B cell (primary cell): Measurements from ENCODE around the gene IL31RA. TPM values are rescaled to one million over a fixed set of nuclear protein-coding genes. Genes with fewer than 3 reads are reported as not detected.
"Not testable (repeated sequence)": the region's sequence is repeated elsewhere in the genome, so short reads cannot be mapped to it uniquely, and the experiment has no call there.

Experiments used
- ATAC-seq: fragments of 200-7000 bp; cut with Tn5 transposase; one replicate; pipeline ENCODE4 v1.10.0; 2021; ENCODE audit warnings: low read depth, mild to moderate bottlenecking, moderate number of reproducible peaks, moderate library complexity
- CTCF ChIA-PET: fragments of 350-600 bp; sonication (Branson Sonifier 250); formaldehyde crosslinking; loops from one replicate; lab custom pipeline; 2021; ENCODE audit warnings: antibody characterized with exemption, inconsistent platforms; lab: Charles Lee
- POLR2A ChIA-PET: fragments of 350-600 bp; sonication (Branson Sonifier 250); formaldehyde crosslinking; loops from one replicate; lab custom pipeline; 2021; ENCODE audit warnings: antibody characterized with exemption; lab: Charles Lee
- DNase-seq: peaks from one replicate; pipeline ENCODE4 v3.0.0; 2013
- H2AFZ ChIP-seq: 2 replicates; pipeline ENCODE4 v1.6.1; 2012; ENCODE audit warnings: mild to moderate bottlenecking, low read depth, low read length; ENCODE audit not compliant: insufficient read depth, poor library complexity, severe bottlenecking
- H3K27ac ChIP-seq, 2 donors: 1 replicate in 1 of 2; 2 replicates in 1 of 2; pipeline ENCODE4 v1.5.1; 2012 to 2013; ENCODE audit warnings: low read length in 2 of 2, mild to moderate bottlenecking in 2 of 2, moderate library complexity in 1 of 2
- H3K27me3 ChIP-seq, 4 experiments: fragments of 200-600 bp in 1 of 4; sonication (generic) in 1 of 4; replicated peaks in 1 of 4; 1 replicate in 2 of 4; 2 replicates in 2 of 4; pipeline versions ENCODE4 v1.6.1 to v1.7.0; 2013 to 2016; ENCODE audit warnings: low read length in 3 of 4, mild to moderate bottlenecking in 2 of 4, mixed read lengths in 1 of 4, moderate library complexity in 1 of 4; ENCODE audit not compliant: insufficient read depth in 4 of 4, control insufficient read depth in 3 of 4; ENCODE audit errors: control extremely low read depth in 1 of 4
- H3K36me3 ChIP-seq, 2 experiments: replicated peaks in 1 of 2; 1 replicate in 1 of 2; 2 replicates in 1 of 2; pipeline versions ENCODE4 v1.6.1 to v1.7.1; 2013; ENCODE audit warnings: low read length in 1 of 2; ENCODE audit not compliant: insufficient read depth in 2 of 2, control insufficient read depth in 1 of 2; ENCODE audit errors: control extremely low read depth in 1 of 2, extremely low read depth in 1 of 2
- H3K4me1 ChIP-seq, 2 donors: fragments of 200-600 bp in 1 of 2; sonication (generic) in 1 of 2; 1 replicate in 1 of 2; 2 replicates in 1 of 2; pipeline versions ENCODE4 v1.5.1 to v1.6.1; 2013 to 2017; ENCODE audit warnings: low read length in 2 of 2; ENCODE audit not compliant: control insufficient read depth in 2 of 2, insufficient read depth in 2 of 2
- H3K4me2 ChIP-seq: replicated peaks from 2 replicates; pipeline ENCODE3; 2012; ENCODE audit warnings: mild to moderate bottlenecking, low read depth, low read length; ENCODE audit not compliant: poor library complexity, severe bottlenecking
- H3K4me3 ChIP-seq, 5 experiments: fragments of 200-600 bp in 1 of 5; sonication (generic) in 1 of 5; 1 replicate in 3 of 5; 2 replicates in 2 of 5; pipeline versions ENCODE4 v1.5.1 to v1.7.0; 2011 to 2016; ENCODE audit warnings: low read length in 4 of 5, mild to moderate bottlenecking in 4 of 5, low read depth in 2 of 5, control low read depth in 1 of 5, moderate library complexity in 1 of 5; ENCODE audit not compliant: insufficient read depth in 1 of 5; ENCODE audit errors: control extremely low read depth in 1 of 5, extremely low read depth in 1 of 5
- H3K79me2 ChIP-seq: fragments of 200-600 bp; sonication (generic); one replicate; pipeline ENCODE4 v1.6.0; 2016; ENCODE audit warnings: low read length; ENCODE audit not compliant: control insufficient read depth, insufficient read depth
- H3K9ac ChIP-seq: fragments of 200-600 bp; sonication (generic); 2 replicates; pipeline ENCODE4 v1.6.1; 2017; ENCODE audit warnings: mild to moderate bottlenecking, low read length, moderate library complexity
- H3K9me3 ChIP-seq, 3 donors: one replicate each; pipeline versions ENCODE4 v1.6.1 to v1.7.1; 2013; ENCODE audit warnings: low read length in 2 of 3; ENCODE audit not compliant: control insufficient read depth in 2 of 3, insufficient read depth in 1 of 3; ENCODE audit errors: control extremely low read depth in 1 of 3
- H4K20me1 ChIP-seq: 2 replicates; pipeline ENCODE4 v1.6.0; 2012; ENCODE audit warnings: mild to moderate bottlenecking, low read length; ENCODE audit not compliant: insufficient read depth, control insufficient read depth, poor library complexity, severe bottlenecking
- H3K27ac Mint-ChIP-seq: one replicate; pipeline ENCODE4 v1.8.0; 2021; ENCODE audit warnings: mixed read lengths
- H3K27me3 Mint-ChIP-seq: one replicate; pipeline ENCODE4 v1.8.0; 2021; ENCODE audit warnings: mixed read lengths
- H3K4me1 Mint-ChIP-seq: one replicate; pipeline ENCODE4 v1.8.0; 2021; ENCODE audit warnings: mixed read lengths
- H3K4me3 Mint-ChIP-seq: one replicate; pipeline ENCODE4 v1.8.0; 2021; ENCODE audit warnings: mixed read lengths
- H3K9me3 Mint-ChIP-seq: one replicate; pipeline ENCODE4 v1.8.0; 2022; ENCODE audit warnings: mixed read lengths; ENCODE audit not compliant: insufficient read depth
- EZH2 ChIP-seq: IDR thresholded peaks from 2 replicates; pipeline ENCODE4 v1.6.1; 2012; ENCODE audit warnings: borderline replicate concordance, low read depth, mild to moderate bottlenecking, moderate library complexity, low read length; ENCODE audit not compliant: insufficient read depth, poor library complexity, severe bottlenecking
- WGBS: methylation state at CpG from one replicate; pipeline ENCODE4 v1.1.5; 2013; ENCODE audit warnings: missing lambda C conversion rate; ENCODE audit not compliant: insufficient coverage; 5-methylcytosine and 5-hydroxymethylcytosine counted together
- intact Hi-C: fragments of 100-400 bp; cut with micrococcal nuclease; formaldehyde crosslinking; loops from one replicate; pipeline ENCODE4 v1.10.0; 2022
- polyA minus RNA-seq: library from RNA; depleted of rRNA, polyadenylated mRNA; stranded (reverse); fragments of >200 nt; gene quantifications from 2 replicates; pipeline ENCODE4 v1.2.3, GENCODE V29; 2012
- polyA plus RNA-seq: library from polyadenylated mRNA; depleted of rRNA; stranded (reverse); fragments of >200 nt; gene quantifications from 2 replicates; pipeline ENCODE4 v1.2.3, GENCODE V29; 2012
- total RNA-seq, 2 donors: library from RNA; stranded (reverse); fragments of 120-200 nt in 1 of 2; gene quantifications; 1 replicate in 1 of 2; 2 replicates in 1 of 2; pipeline versions ENCODE4 v1.2.3 to v1.2.4, GENCODE V29; 2013 to 2022
- TF ChIP-seq, protein P1 (sequence below): fragments of 200-600 bp; IDR thresholded peaks from one replicate; pipeline ENCODE4 v1.8.0; 2022; ENCODE audit warnings: antibody characterized with exemption, mild to moderate bottlenecking

Gene IL31RA
- total RNA-seq (not detected in 2 replicates), polyA plus RNA-seq (not detected in 2 replicates), polyA minus RNA-seq (not detected in 2 replicates)
- 0.07 TPM for total RNA-seq (2013)

DNA sequence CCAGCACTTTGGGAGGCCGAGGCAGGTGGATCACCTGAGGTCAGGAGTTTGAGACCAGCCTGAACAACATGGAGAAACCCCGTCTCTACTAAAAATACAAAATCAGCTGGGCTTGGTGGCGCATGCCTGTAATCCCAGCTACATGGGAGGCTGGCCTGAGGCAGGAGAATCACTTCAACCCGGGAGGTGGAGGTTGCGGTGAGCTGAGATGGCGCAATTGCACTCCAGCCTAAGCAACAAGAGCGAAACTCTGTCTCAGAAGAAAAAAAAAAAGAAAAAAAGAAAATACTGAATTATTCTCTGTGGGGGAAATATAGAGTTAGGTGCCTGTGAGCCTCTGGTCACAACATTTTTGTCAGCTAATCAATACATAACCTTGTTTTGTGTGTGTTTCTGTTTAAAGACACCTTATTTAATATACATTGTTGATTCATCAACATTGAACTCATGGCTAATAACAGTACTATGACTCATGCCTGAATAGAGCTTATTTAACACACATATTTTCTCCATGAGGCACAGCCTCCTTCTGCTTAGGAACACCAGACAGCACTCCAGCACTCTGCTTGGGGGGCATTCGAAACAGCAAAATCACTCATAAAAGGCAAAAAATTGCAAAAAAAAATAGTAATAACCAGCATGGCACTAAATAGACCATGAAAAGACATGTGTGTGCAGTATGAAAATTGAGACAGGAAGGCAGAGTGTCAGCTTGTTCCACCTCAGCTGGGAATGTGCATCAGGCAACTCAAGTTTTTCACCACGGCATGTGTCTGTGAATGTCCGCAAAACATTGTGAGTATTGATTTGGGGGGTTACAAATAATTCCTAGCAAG lies at the start of gene IL31RA:
Gene IL31RA, plus strand, starts transcription at position 519 of the 836 bp plus-strand sequence. Its CDS starts 214 bp downstream, at position 733.
- Mint-ChIP-seq H3K4me1 (no peaks in the 10 kb centered on the region), H3K9me3 (no peaks in the 10 kb centered on the region), H3K4me3 (no peak within 1 kb of the TSS), H3K27ac (no peak within 1 kb of the TSS), H3K27me3 (peaks cover 18% of the 10 kb centered on the region)
- Histone ChIP-seq H3K4me1 (no peaks in the 10 kb centered on the region), H4K20me1 (no peaks in the 10 kb centered on the region), H3K79me2 (no peaks in the 10 kb centered on the region), H3K4me2 (no peak within 1 kb of the TSS), H2AFZ (no peak within 1 kb of the TSS), H3K4me3 (no peak within 1 kb of the TSS), H3K9me3 (no peaks in the 10 kb centered on the region), H3K27ac (no peak within 1 kb of the TSS), H3K27me3 (peaks cover 0 to 7% (median 0%) of the 10 kb centered on the region in 4 experiments), H3K9ac (no peak within 1 kb of the TSS), H3K36me3 (no peaks in the 10 kb centered on the region)
- CTCF ChIA-PET: no interaction called here
- POLR2A ChIA-PET: no interaction called here
- TF ChIP-seq EZH2: no peak
- TF ChIP-seq, protein P1, sequence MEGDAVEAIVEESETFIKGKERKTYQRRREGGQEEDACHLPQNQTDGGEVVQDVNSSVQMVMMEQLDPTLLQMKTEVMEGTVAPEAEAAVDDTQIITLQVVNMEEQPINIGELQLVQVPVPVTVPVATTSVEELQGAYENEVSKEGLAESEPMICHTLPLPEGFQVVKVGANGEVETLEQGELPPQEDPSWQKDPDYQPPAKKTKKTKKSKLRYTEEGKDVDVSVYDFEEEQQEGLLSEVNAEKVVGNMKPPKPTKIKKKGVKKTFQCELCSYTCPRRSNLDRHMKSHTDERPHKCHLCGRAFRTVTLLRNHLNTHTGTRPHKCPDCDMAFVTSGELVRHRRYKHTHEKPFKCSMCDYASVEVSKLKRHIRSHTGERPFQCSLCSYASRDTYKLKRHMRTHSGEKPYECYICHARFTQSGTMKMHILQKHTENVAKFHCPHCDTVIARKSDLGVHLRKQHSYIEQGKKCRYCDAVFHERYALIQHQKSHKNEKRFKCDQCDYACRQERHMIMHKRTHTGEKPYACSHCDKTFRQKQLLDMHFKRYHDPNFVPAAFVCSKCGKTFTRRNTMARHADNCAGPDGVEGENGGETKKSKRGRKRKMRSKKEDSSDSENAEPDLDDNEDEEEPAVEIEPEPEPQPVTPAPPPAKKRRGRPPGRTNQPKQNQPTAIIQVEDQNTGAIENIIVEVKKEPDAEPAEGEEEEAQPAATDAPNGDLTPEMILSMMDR: no peak
- no peak for ATAC-seq
- no peak for DNase-seq
- intact Hi-C loops: no loop called here
- WGBS: 83% methylated on average over 4 of the region's 10 CpGs

DNA sequence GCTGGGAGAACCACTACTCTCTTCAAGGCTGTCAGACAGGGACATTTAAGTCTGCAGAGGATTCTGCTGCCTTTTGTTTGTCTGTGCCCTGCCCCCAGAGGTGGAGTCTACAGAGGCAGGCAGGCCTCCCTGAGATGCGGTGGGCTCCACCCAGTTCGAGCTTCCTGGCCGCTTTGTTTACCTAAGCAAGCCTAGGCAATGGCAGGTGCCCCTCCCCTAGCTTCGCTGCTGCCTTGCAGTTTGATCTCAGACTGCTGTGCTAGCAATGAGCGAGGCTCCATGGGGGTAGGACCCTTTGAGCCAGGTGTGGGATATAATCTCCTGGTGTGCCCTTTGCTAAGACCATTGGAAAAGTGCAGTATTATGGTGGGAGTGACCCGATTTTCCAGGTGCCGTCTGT lies 42.3 kb upstream of the IL31RA start:
- H3K27me3 Mint-ChIP-seq: peaks cover 13% of the 10 kb centered on the region
- 84% methylated on average over 7 of the region's 7 CpGs for whole genome bisulfite sequencing
- H3K4me1 ChIP-seq, H3K79me2 ChIP-seq, ATAC-seq, H3K4me3 Mint-ChIP-seq, POLR2A ChIA-PET, H3K9me3 Mint-ChIP-seq, DNase-seq, H3K9me3 ChIP-seq, H2AFZ ChIP-seq, H3K27me3 ChIP-seq, H3K4me3 ChIP-seq, H4K20me1 ChIP-seq, H3K36me3 ChIP-seq, H3K27ac Mint-ChIP-seq, H3K4me2 ChIP-seq, H3K4me1 Mint-ChIP-seq, CTCF ChIA-PET, H3K27ac ChIP-seq, intact Hi-C loops, H3K9ac ChIP-seq: not testable (repeated sequence)

DNA sequence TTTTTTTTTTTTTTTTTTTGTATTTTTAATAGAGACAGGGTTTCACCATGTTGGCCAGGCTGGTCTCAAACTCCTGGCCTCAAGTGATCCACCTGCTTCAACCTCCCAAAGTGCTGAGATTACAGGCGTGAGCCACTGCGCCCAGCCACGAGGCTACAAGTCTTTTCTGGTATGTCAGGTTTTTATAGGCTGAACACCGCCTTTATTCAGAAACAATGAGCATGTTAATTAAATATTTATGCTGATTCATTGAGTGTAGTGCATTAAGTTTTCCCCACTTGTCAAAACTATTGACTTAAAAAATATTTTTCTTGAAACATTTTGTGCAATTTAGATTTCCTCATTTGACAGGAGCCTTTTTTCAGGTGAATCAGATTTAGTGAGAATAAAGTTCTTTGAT lies 35.2 kb upstream of the IL31RA start:
- peaks cover 28% of the 10 kb centered on the region for H3K27me3 Mint-ChIP-seq
- POLR2A ChIA-PET, H3K4me1 ChIP-seq, H3K36me3 ChIP-seq, CTCF ChIA-PET, H3K4me1 Mint-ChIP-seq, DNase-seq, H3K4me3 Mint-ChIP-seq, H3K27ac Mint-ChIP-seq, H3K27ac ChIP-seq, H4K20me1 ChIP-seq, H3K4me3 ChIP-seq, H3K4me2 ChIP-seq, H3K79me2 ChIP-seq, H3K27me3 ChIP-seq, H3K9ac ChIP-seq, H3K9me3 Mint-ChIP-seq, H3K9me3 ChIP-seq, intact Hi-C loops, H2AFZ ChIP-seq, ATAC-seq: not testable (repeated sequence)
- no CpG with 5 or more reads among the region's 4 CpGs for WGBS
